K562 (cell line): ENCODE results near the gene TERC. TPM values are rescaled to one million over a fixed set of nuclear protein-coding genes. Genes with fewer than 3 reads are reported as not detected.

Experiments used
- ATAC-seq: fragments of 200-7000 bp; cut with Tn5 transposase; 3 replicates; pipeline ENCODE4 v1.9.1; 2020; ENCODE audit warnings: moderate library complexity
- BruUV-seq: library from RNA; stranded (reverse); fragments of 400-500 nt; replicated peaks from 2 replicates; lab custom pipeline; 2021; lab: Mats Ljungman, UMichigan
- CTCF ChIA-PET: fragments of 300-600 bp; formaldehyde crosslinking; extraction: SDS; loops from one replicate; lab custom pipeline; 2021; ENCODE audit warnings: low intra/inter-chr PET ratio; lab: Yijun Ruan, JAX
- POLR2A ChIA-PET: fragments of 300-600, 350-650 bp; sonication (Branson Sonifier 250); formaldehyde crosslinking; extraction: SDS; loops from one replicate; lab custom pipeline; 2021; ENCODE audit warnings: antibody characterized with exemption, inconsistent platforms; lab: Yijun Ruan, JAX
- DNase-seq, 4 experiments: peaks; one replicate each; pipeline versions ENCODE4 v3.0.0 to v3.0.0-alpha.2; 2011 to 2018; ENCODE audit warnings: low spot score in 3 of 4, mixed read lengths in 3 of 4; ENCODE audit errors: extremely low read depth in 1 of 4
- FAIRE-seq: peaks from 2 replicates; lab custom pipeline; 2011; peaks lifted over from hg19 to GRCh38; lab: Jason Lieb, UNC
- H2AFZ ChIP-seq: 2 replicates; pipeline ENCODE4 v1.6.0; 2011; ENCODE audit warnings: low read depth, low read length, control low read depth, inconsistent platforms
- H3K27ac ChIP-seq: fragments of 200-600 bp; 3 replicates; pipeline ENCODE4 v1.8.0; 2011; ENCODE audit warnings: low read depth, mild to moderate bottlenecking, control low read depth, inconsistent platforms, low read length, moderate library complexity, mixed read lengths; ENCODE audit errors: extremely low read depth
- H3K27me3 ChIP-seq, 2 experiments: fragments of 300-600 bp in 1 of 2; 2 replicates in 1 of 2; 3 replicates in 1 of 2; pipeline versions ENCODE4 v1.6.0 to v1.8.0; 2011; ENCODE audit warnings: inconsistent platforms in 2 of 2, low read length in 2 of 2, mild to moderate bottlenecking in 1 of 2, mixed read lengths in 1 of 2, moderate library complexity in 1 of 2; ENCODE audit not compliant: control insufficient read depth in 2 of 2, insufficient read depth in 2 of 2
- H3K36me3 ChIP-seq: fragments of 300-600 bp; 3 replicates; pipeline ENCODE4 v1.8.0; 2011; ENCODE audit warnings: mild to moderate bottlenecking, low read length, inconsistent platforms; ENCODE audit not compliant: control insufficient read depth, insufficient read depth
- H3K4me1 ChIP-seq, 2 experiments: fragments of 200-600 bp in 1 of 2; replicated peaks in 1 of 2; 2 replicates in 1 of 2; 3 replicates in 1 of 2; pipeline versions ENCODE4 v1.5.1 to v1.8.0; 2011; ENCODE audit warnings: inconsistent platforms in 2 of 2, low read length in 2 of 2, mild to moderate bottlenecking in 1 of 2, mixed read lengths in 1 of 2, moderate library complexity in 1 of 2; ENCODE audit not compliant: control insufficient read depth in 2 of 2, insufficient read depth in 2 of 2
- H3K4me2 ChIP-seq: 2 replicates; pipeline ENCODE4 v1.6.1; 2011; ENCODE audit warnings: low read length, control low read depth, inconsistent platforms, mixed read lengths; ENCODE audit not compliant: insufficient read depth
- H3K4me3 ChIP-seq: fragments of 200-600 bp; sonication (generic), shearing (Covaris generic); 2 replicates; pipeline ENCODE4 v1.5.1; 2016; ENCODE audit warnings: control low read depth, inconsistent platforms
- H3K79me2 ChIP-seq: fragments of 200-600 bp; 3 replicates; pipeline ENCODE4 v1.8.0; 2011; ENCODE audit warnings: low read length, inconsistent platforms; ENCODE audit not compliant: control insufficient read depth, insufficient read depth
- H3K9ac ChIP-seq, 2 experiments: 2 replicates each; pipeline versions ENCODE4 v1.6.0 to v1.6.1; 2011; ENCODE audit warnings: low read depth in 2 of 2, low read length in 2 of 2, control low read depth in 1 of 2, inconsistent platforms in 1 of 2, mild to moderate bottlenecking in 1 of 2, mixed read lengths in 1 of 2; ENCODE audit not compliant: insufficient read depth in 1 of 2
- H3K9me1 ChIP-seq: one replicate; pipeline ENCODE4 v1.6.0; 2011; ENCODE audit warnings: inconsistent platforms, mild to moderate bottlenecking, low read length, moderate library complexity; ENCODE audit not compliant: control insufficient read depth, insufficient read depth
- H3K9me3 ChIP-seq: replicated peaks from 2 replicates; pipeline ENCODE4 v1.5.1; 2011; ENCODE audit warnings: low read depth, low read length, inconsistent platforms; ENCODE audit not compliant: control insufficient read depth, insufficient read depth
- H4K20me1 ChIP-seq: replicated peaks from 2 replicates; pipeline ENCODE4 v1.6.1; 2011; ENCODE audit warnings: low read length, inconsistent platforms, mixed read lengths; ENCODE audit not compliant: control insufficient read depth, insufficient read depth
- CBX2 ChIP-seq: fragments of 200-600 bp; sonication (generic); IDR thresholded peaks from one replicate; pipeline ENCODE4 v1.6.1; 2012; ENCODE audit warnings: mild to moderate bottlenecking, low read length, inconsistent platforms; ENCODE audit not compliant: insufficient read depth, poor library complexity, severe bottlenecking
- CREB1 ChIP-seq, 2 experiments: sonication (generic) in 1 of 2; formaldehyde crosslinking in 1 of 2; IDR thresholded peaks; 2 replicates each; pipeline versions ENCODE4 v1.6.1 to v1.8.0; 2012 to 2022; ENCODE audit warnings: inconsistent platforms in 1 of 2, mild to moderate bottlenecking in 1 of 2, missing genetic modification reagents in 1 of 2, moderate library complexity in 1 of 2
- NFRKB ChIP-seq: fragments of 450-650 bp; IDR thresholded peaks from 2 replicates; pipeline ENCODE4 v1.6.1; 2016; ENCODE audit warnings: low read depth
- POLR2AphosphoS5 ChIP-seq: IDR thresholded peaks from 2 replicates; pipeline ENCODE4 v1.6.1; 2011; ENCODE audit warnings: mild to moderate bottlenecking, low read depth, low read length, moderate library complexity; ENCODE audit not compliant: control insufficient read depth, insufficient read depth
- POLR2H ChIP-seq: IDR thresholded peaks from 2 replicates; pipeline ENCODE4 v1.6.1; 2016; ENCODE audit warnings: missing genetic modification characterization, low read depth, mild to moderate bottlenecking, control low read depth, missing compliant biosample characterization, moderate library complexity
- RUNX1 ChIP-seq: sonication (generic); IDR thresholded peaks from 2 replicates; pipeline ENCODE4 v1.6.1; 2016; ENCODE audit warnings: antibody characterized with exemption, low read depth
- SIX5 ChIP-seq, 2 experiments: IDR thresholded peaks; 2 replicates each; pipeline ENCODE4 v1.6.1; 2011; ENCODE audit warnings: low read length in 2 of 2, borderline replicate concordance in 1 of 2, low read depth in 1 of 2, mild to moderate bottlenecking in 1 of 2, moderate library complexity in 1 of 2; ENCODE audit not compliant: insufficient read depth in 1 of 2
- SMARCB1 ChIP-seq: IDR thresholded peaks from 2 replicates; pipeline ENCODE4 v1.6.1; 2011; ENCODE audit warnings: improper control_type of control experiment, low read depth; ENCODE audit not compliant: insufficient read length
- SRSF3 ChIP-seq: fragments of 200-400 bp; formaldehyde crosslinking; IDR thresholded peaks from 2 replicates; pipeline ENCODE4 v1.6.1; 2016; ENCODE audit warnings: mild to moderate bottlenecking, low read length, moderate library complexity; ENCODE audit not compliant: insufficient read depth
- TGIF2 ChIP-seq: sonication (generic); formaldehyde crosslinking; IDR thresholded peaks from 2 replicates; pipeline ENCODE4 v1.8.1; 2022; ENCODE audit warnings: mild to moderate bottlenecking, missing genetic modification reagents, moderate library complexity
- ZBTB7A ChIP-seq: IDR thresholded peaks from 2 replicates; pipeline ENCODE4 v1.6.1; 2011; ENCODE audit warnings: low read depth, mild to moderate bottlenecking, low read length, moderate library complexity, borderline replicate concordance; ENCODE audit not compliant: control insufficient read depth
- in situ Hi-C: fragments of 300-500 bp; cut with MboI; formaldehyde crosslinking; loops from 4 replicates; pipeline ENCODE4 v1.15.0; 2018; ENCODE audit warnings: inconsistent platforms, mixed read lengths
- intact Hi-C: fragments of 100-400 bp; cut with micrococcal nuclease; formaldehyde crosslinking; loops from 2 replicates; pipeline ENCODE4 v1.14.2; 2022
- polyA plus RNA-seq, 8 experiments: library from polyadenylated mRNA; depleted of rRNA in 4 of 8; stranded (reverse) in 5 of 8; unstranded in 3 of 8; fragments of >200 nt; fragmentation: Nextera tagmentation in 2 of 8; fragmentation: Illumina TruSeq in 1 of 8; extraction: Ambion mirVana in 2 of 8; extraction: Trizol in 1 of 8; gene quantifications; 2 replicates each; pipeline versions ENCODE4 v1.2.1 to v1.2.3, GENCODE V29; 2011 to 2014; ENCODE audit warnings: inconsistent platforms in 1 of 8, missing spikeins in 1 of 8
- total RNA-seq, 7 experiments: library from RNA; depleted of rRNA in 6 of 7; stranded (reverse); fragments of >200 nt in 6 of 7; fragmentation: Illumina TruSeq in 2 of 7; extraction: Trizol in 2 of 7; gene quantifications; 2 replicates each; pipeline versions ENCODE4 v1.2.1 to v1.2.3, GENCODE V29; 2011 to 2021; ENCODE audit warnings: low replicate concordance in 1 of 7
- TF ChIP-seq, protein P1 (sequence below): fragments of 450-650 bp; formaldehyde crosslinking; IDR thresholded peaks from 2 replicates; pipeline ENCODE4 v1.4.0; 2022; ENCODE audit warnings: missing genetic modification characterization

Gene TERC
- total and polyA plus RNA-seq, 9 of the 15 experiments (the other 6 are each of a cell fraction or from before 2014, with no cell fraction given) = 0.77 to 234 (median 27.9) TPM; not detected in 3

DNA sequence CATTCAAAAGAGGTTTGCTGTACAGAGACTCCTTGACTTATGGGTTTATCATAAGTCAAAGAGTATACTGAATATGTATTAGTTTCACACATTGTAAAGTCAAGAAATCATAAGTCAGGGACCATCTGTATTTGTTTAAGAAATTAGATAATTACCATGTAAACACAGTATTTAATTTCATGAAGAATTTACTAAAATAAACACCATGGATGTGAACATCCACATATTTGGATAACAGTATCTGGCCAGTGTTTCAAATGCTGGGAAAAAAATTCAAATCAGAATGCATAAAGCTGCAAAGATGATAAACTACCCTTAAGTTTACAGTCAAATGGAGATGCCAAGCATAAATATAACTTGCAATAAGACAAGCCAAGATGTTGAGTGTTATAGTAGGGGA lies 25.4 kb upstream of the TERC start:
- Histone ChIP-seq H3K9ac (no peak overlapping the region), H3K4me2 (no peak overlapping the region), H3K9me1 (no peaks in the 10 kb centered on the region), H2AFZ (no peak overlapping the region), H3K27ac (no peak overlapping the region), H3K4me3 (no peak overlapping the region), H3K4me1 (no peaks in the 10 kb centered on the region; a peak in 1 of 5 replicates), H3K36me3 (peaks cover 52% of the 10 kb centered on the region), H3K27me3 (no peaks in the 10 kb centered on the region), H3K9me3 (no peaks in the 10 kb centered on the region), H3K79me2 (no peaks in the 10 kb centered on the region), H4K20me1 (no peaks in the 10 kb centered on the region)
- TF ChIP-seq RUNX1 (no peak), TGIF2 (no peak), ZBTB7A (no peak), POLR2AphosphoS5 (no peak), POLR2H (tag) (no peak), CBX2 (no peak), SIX5 (IDR thresholded peaks at IDR 0.05; ENCODE audit: borderline replicate concordance in 1 of 2, insufficient read depth in 1 of 2, low read depth in 1 of 2, low read length in 2 of 2) (no peak), NFRKB (no peak), CREB1 (IDR thresholded peaks at IDR 0.05) (no peak), CREB1 (CRISPR knock-in tag; IDR thresholded peaks at IDR 0.05) (no peak), SMARCB1 (no peak), SRSF3 (no peak)
- TF ChIP-seq, protein P1, sequence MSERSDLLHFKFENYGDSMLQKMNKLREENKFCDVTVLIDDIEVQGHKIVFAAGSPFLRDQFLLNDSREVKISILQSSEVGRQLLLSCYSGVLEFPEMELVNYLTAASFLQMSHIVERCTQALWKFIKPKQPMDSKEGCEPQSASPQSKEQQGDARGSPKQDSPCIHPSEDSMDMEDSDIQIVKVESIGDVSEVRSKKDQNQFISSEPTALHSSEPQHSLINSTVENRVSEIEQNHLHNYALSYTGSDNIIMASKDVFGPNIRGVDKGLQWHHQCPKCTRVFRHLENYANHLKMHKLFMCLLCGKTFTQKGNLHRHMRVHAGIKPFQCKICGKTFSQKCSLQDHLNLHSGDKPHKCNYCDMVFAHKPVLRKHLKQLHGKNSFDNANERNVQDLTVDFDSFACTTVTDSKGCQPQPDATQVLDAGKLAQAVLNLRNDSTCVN (CRISPR knock-in tag) = no peak
- no peak for FAIRE-seq
- no TSS peak for BruUV-seq
- POLR2A ChIA-PET = interaction anchor here (1.9 kb wide), 2 partner anchors 9 to 16 kb away, joined by 4 to 6 read pairs; no protein-coding TSS in a partner anchor
- intact Hi-C loops = no loop called here
- DNase-seq = no peak
- in situ Hi-C loops = no loop called here
- CTCF ChIA-PET = no interaction called here
- ATAC-seq = no peak
